ENCODE results near the gene TMEM132D.

DNA sequence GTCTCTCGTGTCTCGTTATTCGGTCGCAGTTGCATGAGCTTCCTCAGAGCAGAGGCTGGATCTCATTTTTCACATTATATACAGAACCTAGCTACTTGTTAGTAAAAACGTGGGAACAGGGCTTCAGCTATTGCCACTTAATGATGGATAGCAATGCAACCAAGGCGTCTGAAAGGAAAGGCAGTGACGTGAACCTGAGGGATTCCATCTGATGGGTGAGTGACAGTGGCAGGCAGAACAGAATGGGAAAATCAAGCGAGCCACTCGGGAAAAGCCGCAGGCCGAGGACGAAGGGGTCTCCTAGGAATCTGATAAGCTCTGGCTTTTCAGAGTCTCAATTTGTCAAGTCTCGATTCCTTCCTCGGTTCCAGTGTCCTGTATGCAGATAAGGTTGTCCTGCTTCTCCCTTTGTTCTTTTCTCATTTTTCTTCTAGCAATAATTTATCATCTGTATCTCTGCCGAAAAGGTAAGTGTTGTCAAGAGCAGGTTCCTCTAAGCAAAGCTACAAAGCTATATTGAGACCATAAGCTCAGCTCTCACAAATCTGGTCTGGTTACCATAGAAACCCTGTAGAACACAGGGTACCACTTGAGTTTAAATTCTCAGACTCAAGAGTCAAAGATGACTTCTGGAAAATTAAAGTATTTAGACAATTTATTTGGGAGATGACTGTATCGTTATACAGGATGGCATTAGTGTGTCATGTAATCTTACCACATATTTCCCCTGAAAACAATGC is 633.9 kb downstream of the TMEM132D start:
- TF ChIP-seq CTCF (IDR thresholded peaks at IDR 0.05; ENCODE audit: poor library complexity) (no peak), EZH2phosphoT487 (IDR thresholded peaks at IDR 0.05; ENCODE audit: low read depth, severe bottlenecking, unreplicated experiment) (no peak)
